Fibroblast of lung (primary cell): Measurements from ENCODE around the gene ELFN2. TPM values are rescaled to one million over a fixed set of nuclear protein-coding genes. Genes with fewer than 3 reads are reported as not detected.

Experiments
- DNase-seq, 2 donors: peaks; one replicate each; pipeline versions ENCODE4 v3.0.0 to v3.0.0-alpha.2; 2010; ENCODE audit warnings: low read depth in 2 of 2
- H2AFZ ChIP-seq: 2 replicates; pipeline ENCODE4 v1.5.1; 2012; ENCODE audit warnings: low read length, control low read depth, inconsistent platforms
- H3K27ac ChIP-seq: 2 replicates; pipeline ENCODE4 v1.5.1; 2011; ENCODE audit warnings: low read length, control low read depth; ENCODE audit not compliant: insufficient read depth
- H3K27me3 ChIP-seq: 2 replicates; pipeline ENCODE4 v1.5.1; 2011; ENCODE audit warnings: mild to moderate bottlenecking, low read length; ENCODE audit not compliant: control insufficient read depth, insufficient read depth
- H3K36me3 ChIP-seq: 2 replicates; pipeline ENCODE4 v1.5.1; 2011; ENCODE audit warnings: low read length; ENCODE audit not compliant: control insufficient read depth, insufficient read depth
- H3K4me1 ChIP-seq: 2 replicates; pipeline ENCODE4 v1.5.1; 2011; ENCODE audit warnings: low read length; ENCODE audit not compliant: control insufficient read depth, insufficient read depth; ENCODE audit errors: extremely low read depth
- H3K4me2 ChIP-seq: 2 replicates; pipeline ENCODE4 v1.5.1; 2011; ENCODE audit warnings: low read length, control low read depth; ENCODE audit not compliant: insufficient read depth; ENCODE audit errors: extremely low read depth
- H3K4me3 ChIP-seq, 4 experiments: fragments of 200-600 bp in 1 of 4; sonication (generic) in 1 of 4; replicated peaks in 1 of 4; 2 replicates each; pipeline ENCODE4 v1.5.1; 2011 to 2016; ENCODE audit warnings: low read length in 4 of 4, low read depth in 3 of 4, mild to moderate bottlenecking in 3 of 4, control low read depth in 2 of 4, inconsistent platforms in 1 of 4, mixed read lengths in 1 of 4; ENCODE audit not compliant: insufficient read depth in 1 of 4; ENCODE audit errors: control extremely low read depth in 1 of 4
- H3K79me2 ChIP-seq: 2 replicates; pipeline ENCODE4 v1.5.1; 2012; ENCODE audit warnings: mild to moderate bottlenecking, low read length, inconsistent platforms; ENCODE audit not compliant: control insufficient read depth, insufficient read depth
- H3K9ac ChIP-seq: 2 replicates; pipeline ENCODE4 v1.5.1; 2011; ENCODE audit warnings: mild to moderate bottlenecking, low read length, control low read depth; ENCODE audit not compliant: insufficient read depth
- H3K9me3 ChIP-seq: 2 replicates; pipeline ENCODE4 v1.5.1; 2012; ENCODE audit warnings: low read depth, low read length; ENCODE audit not compliant: control insufficient read depth, insufficient read depth
- H4K20me1 ChIP-seq: 2 replicates; pipeline ENCODE4 v1.5.1; 2011; ENCODE audit warnings: low read length; ENCODE audit not compliant: control insufficient read depth, insufficient read depth; ENCODE audit errors: extremely low read depth
- EZH2 ChIP-seq: IDR thresholded peaks from 2 replicates; pipeline ENCODE4 v1.5.1; 2012; ENCODE audit warnings: low read length, control low read depth, mild to moderate bottlenecking; ENCODE audit errors: missing control alignments
- polyA plus RNA-seq, 2 donors: library from polyadenylated mRNA; depleted of rRNA in 1 of 2; stranded (reverse) in 1 of 2; unstranded in 1 of 2; fragments of >200 nt; gene quantifications; 2 replicates each; pipeline ENCODE4 v1.2.1, GENCODE V29; 2011 to 2012; ENCODE audit warnings: missing spikeins in 1 of 2
- total RNA-seq: library from RNA; depleted of rRNA; stranded (reverse); fragments of >200 nt; gene quantifications from 2 replicates; pipeline ENCODE4 v1.2.1, GENCODE V29; 2014
- TF ChIP-seq, protein P1 (sequence below), 2 donors: IDR thresholded peaks in 1 of 2; conservative IDR thresholded peaks in 1 of 2; 1 replicate in 1 of 2; 2 replicates in 1 of 2; pipeline ENCODE4 v1.5.1; 2011 to 2012; ENCODE audit warnings: low read length in 2 of 2, control low read depth in 1 of 2, inconsistent platforms in 1 of 2, low read depth in 1 of 2, mild to moderate bottlenecking in 1 of 2

Gene ELFN2
- total and polyA plus RNA-seq, 2 donors (not counting 1 experiment from before 2014, with no cell fraction given): under 0.01 to 0.02 TPM

- Histone ChIP-seq H3K36me3 (no peaks in the 10 kb centered on the region), H3K9ac (no peak overlapping the region), H4K20me1 (no peaks in the 10 kb centered on the region), H3K27me3 (peaks cover 4% of the 10 kb centered on the region), H2AFZ (no peak overlapping the region), H3K4me3 (no peak overlapping the region), H3K79me2 (no peaks in the 10 kb centered on the region), H3K4me2 (no peak overlapping the region), H3K9me3 (no peaks in the 10 kb centered on the region), H3K27ac (no peak overlapping the region), H3K4me1 (no peaks in the 10 kb centered on the region)
- TF ChIP-seq, protein P1, sequence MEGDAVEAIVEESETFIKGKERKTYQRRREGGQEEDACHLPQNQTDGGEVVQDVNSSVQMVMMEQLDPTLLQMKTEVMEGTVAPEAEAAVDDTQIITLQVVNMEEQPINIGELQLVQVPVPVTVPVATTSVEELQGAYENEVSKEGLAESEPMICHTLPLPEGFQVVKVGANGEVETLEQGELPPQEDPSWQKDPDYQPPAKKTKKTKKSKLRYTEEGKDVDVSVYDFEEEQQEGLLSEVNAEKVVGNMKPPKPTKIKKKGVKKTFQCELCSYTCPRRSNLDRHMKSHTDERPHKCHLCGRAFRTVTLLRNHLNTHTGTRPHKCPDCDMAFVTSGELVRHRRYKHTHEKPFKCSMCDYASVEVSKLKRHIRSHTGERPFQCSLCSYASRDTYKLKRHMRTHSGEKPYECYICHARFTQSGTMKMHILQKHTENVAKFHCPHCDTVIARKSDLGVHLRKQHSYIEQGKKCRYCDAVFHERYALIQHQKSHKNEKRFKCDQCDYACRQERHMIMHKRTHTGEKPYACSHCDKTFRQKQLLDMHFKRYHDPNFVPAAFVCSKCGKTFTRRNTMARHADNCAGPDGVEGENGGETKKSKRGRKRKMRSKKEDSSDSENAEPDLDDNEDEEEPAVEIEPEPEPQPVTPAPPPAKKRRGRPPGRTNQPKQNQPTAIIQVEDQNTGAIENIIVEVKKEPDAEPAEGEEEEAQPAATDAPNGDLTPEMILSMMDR (conservative IDR thresholded peaks at IDR 0.05 in 1 of 2, IDR thresholded peaks at IDR 0.05 in 1 of 2; ENCODE audit: low read depth in 1 of 2, low read length in 2 of 2): no peak
- DNase-seq: no peak
Observed at GRCh38 chr22:37369483-37369882, 57.8 kb downstream of the ELFN2 start.

DNA sequence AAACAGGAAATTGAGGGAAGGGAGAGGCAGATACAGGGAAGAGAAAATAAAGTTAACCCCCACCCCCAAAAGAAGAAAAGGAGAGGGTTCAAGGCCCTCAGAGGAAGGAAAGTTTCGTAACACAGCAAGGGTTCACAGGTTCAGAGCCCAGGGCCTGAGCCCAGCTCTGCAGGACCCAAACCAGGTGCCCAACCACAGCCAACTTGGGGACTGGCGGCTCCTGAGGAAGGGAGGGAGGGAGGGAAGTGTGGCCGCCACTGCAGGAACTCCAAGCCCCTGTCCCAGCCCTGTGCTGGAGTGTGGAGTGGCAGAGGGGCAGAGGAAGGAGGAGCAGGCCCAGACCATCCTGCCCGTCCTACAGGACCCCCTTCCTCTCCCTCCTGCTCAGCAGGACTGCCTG, 59.2 kb downstream of the ELFN2 start:
- Histone ChIP-seq H3K27ac (no peak overlapping the region), H3K36me3 (no peaks in the 10 kb centered on the region), H3K79me2 (no peaks in the 10 kb centered on the region), H3K27me3 (peaks cover 10% of the 10 kb centered on the region), H3K4me3 (no peak overlapping the region), H2AFZ (no peak overlapping the region), H3K4me2 (no peak overlapping the region), H3K4me1 (no peaks in the 10 kb centered on the region), H3K9me3 (no peaks in the 10 kb centered on the region), H4K20me1 (no peaks in the 10 kb centered on the region), H3K9ac (no peak overlapping the region)
- no peak for DNase-seq
- TF ChIP-seq EZH2: no peak
- TF ChIP-seq, protein P1 (conservative IDR thresholded peaks at IDR 0.05 in 1 of 2, IDR thresholded peaks at IDR 0.05 in 1 of 2; ENCODE audit: low read depth in 1 of 2, low read length in 2 of 2): no peak

GRCh38 chr22:37366601-37367000, 60.7 kb downstream of the ELFN2 start:
- peaks cover 13% of the 10 kb centered on the region for H3K27me3 ChIP-seq
- no peak overlapping the region for H2AFZ ChIP-seq
- TF ChIP-seq, protein P1 (conservative IDR thresholded peaks at IDR 0.05 in 1 of 2, IDR thresholded peaks at IDR 0.05 in 1 of 2; ENCODE audit: low read depth in 1 of 2, low read length in 2 of 2): no peak
- TF ChIP-seq EZH2: no peak
- H3K9ac ChIP-seq: no peak overlapping the region
- no peaks in the 10 kb centered on the region for H3K36me3 ChIP-seq
- no peak overlapping the region for H3K4me3 ChIP-seq
- no peaks in the 10 kb centered on the region for H3K79me2 ChIP-seq
- no peaks in the 10 kb centered on the region for H3K9me3 ChIP-seq
- no peak overlapping the region for H3K27ac ChIP-seq
- DNase-seq: no peak
- no peaks in the 10 kb centered on the region for H4K20me1 ChIP-seq
- H3K4me2 ChIP-seq: no peak overlapping the region
- no peaks in the 10 kb centered on the region for H3K4me1 ChIP-seq
